WERI-Rb-1 (cell line): ENCODE measurements around the gene GMDS.

ENCODE experiments used
- DNase-seq: peaks from one replicate; pipeline ENCODE4 v3.0.0-alpha.2; 2020
- H3K27ac ChIP-seq: fragments of 250-450 bp; sonication (Bioruptor Pico); 2 replicates; pipeline ENCODE4 v1.5.1; 2020; ENCODE audit warnings: mild to moderate bottlenecking, moderate library complexity
- H3K27me3 ChIP-seq: fragments of 250-450 bp; sonication (Bioruptor Pico); 2 replicates; pipeline ENCODE4 v1.5.1; 2021; ENCODE audit warnings: mild to moderate bottlenecking, low read depth, moderate library complexity; ENCODE audit not compliant: insufficient read depth, severe bottlenecking
- H3K36me3 ChIP-seq: fragments of 250-450 bp; sonication (Bioruptor Pico); 2 replicates; pipeline ENCODE4 v1.5.1; 2020; ENCODE audit warnings: mild to moderate bottlenecking, moderate library complexity
- H3K4me3 ChIP-seq: 2 replicates; pipeline ENCODE4 v1.5.1; 2011; ENCODE audit warnings: low read depth, mild to moderate bottlenecking, control low read depth, low read length
- H3K9me3 ChIP-seq: fragments of 250-450 bp; sonication (Bioruptor Pico); 2 replicates; pipeline ENCODE4 v1.5.1; 2021; ENCODE audit warnings: mild to moderate bottlenecking, moderate library complexity; ENCODE audit not compliant: severe bottlenecking
- TF ChIP-seq, protein P1 (sequence below): IDR thresholded peaks from 2 replicates; pipeline ENCODE4 v1.5.1; 2011; ENCODE audit warnings: low read depth, mild to moderate bottlenecking, control low read depth, inconsistent platforms, low read length

Gene GMDS

DNA sequence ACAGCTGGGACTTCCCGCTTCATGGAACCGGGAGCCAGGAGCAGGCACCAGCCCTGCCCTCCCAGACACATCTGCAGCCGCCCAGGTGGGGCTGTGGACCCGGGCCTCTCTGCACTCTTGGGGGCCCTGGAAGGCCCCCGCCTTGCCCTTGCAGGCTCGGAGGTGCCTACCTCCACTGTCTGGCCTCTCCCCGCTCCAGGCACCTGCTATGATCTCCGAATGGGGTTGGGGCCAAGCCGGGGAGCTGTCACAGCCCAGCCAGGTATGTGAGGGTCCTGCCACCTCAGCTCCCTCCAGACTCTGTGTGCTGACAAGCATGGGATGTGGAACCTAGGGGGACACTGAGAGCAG is 54.0 kb downstream of the GMDS start:
- TF ChIP-seq, protein P1, sequence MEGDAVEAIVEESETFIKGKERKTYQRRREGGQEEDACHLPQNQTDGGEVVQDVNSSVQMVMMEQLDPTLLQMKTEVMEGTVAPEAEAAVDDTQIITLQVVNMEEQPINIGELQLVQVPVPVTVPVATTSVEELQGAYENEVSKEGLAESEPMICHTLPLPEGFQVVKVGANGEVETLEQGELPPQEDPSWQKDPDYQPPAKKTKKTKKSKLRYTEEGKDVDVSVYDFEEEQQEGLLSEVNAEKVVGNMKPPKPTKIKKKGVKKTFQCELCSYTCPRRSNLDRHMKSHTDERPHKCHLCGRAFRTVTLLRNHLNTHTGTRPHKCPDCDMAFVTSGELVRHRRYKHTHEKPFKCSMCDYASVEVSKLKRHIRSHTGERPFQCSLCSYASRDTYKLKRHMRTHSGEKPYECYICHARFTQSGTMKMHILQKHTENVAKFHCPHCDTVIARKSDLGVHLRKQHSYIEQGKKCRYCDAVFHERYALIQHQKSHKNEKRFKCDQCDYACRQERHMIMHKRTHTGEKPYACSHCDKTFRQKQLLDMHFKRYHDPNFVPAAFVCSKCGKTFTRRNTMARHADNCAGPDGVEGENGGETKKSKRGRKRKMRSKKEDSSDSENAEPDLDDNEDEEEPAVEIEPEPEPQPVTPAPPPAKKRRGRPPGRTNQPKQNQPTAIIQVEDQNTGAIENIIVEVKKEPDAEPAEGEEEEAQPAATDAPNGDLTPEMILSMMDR = no peak
- Histone ChIP-seq H3K27me3 (no peaks in the 10 kb centered on the region), H3K36me3 (no peaks in the 10 kb centered on the region), H3K27ac (no peak overlapping the region), H3K9me3 (no peaks in the 10 kb centered on the region), H3K4me3 (no peak overlapping the region)
- no peak for DNase-seq

GRCh38 chr6:2190661-2191389 is 54.6 kb downstream of the GMDS start:
- no peaks in the 10 kb centered on the region for H3K36me3 ChIP-seq
- no peak overlapping the region for H3K4me3 ChIP-seq
- TF ChIP-seq, protein P1 = no peak
- no peak overlapping the region for H3K27ac ChIP-seq
- H3K27me3 ChIP-seq = no peaks in the 10 kb centered on the region
- no peaks in the 10 kb centered on the region for H3K9me3 ChIP-seq
- no peak for DNase-seq

GRCh38 chr6:2188856-2189384 is 56.5 kb downstream of the GMDS start:
- TF ChIP-seq, protein P1 = no peak
- Histone ChIP-seq H3K9me3 (no peaks in the 10 kb centered on the region), H3K27me3 (no peaks in the 10 kb centered on the region), H3K36me3 (no peaks in the 10 kb centered on the region), H3K27ac (no peak overlapping the region), H3K4me3 (no peak overlapping the region)
- no peak for DNase-seq

- Histone ChIP-seq H3K27ac (no peak overlapping the region), H3K9me3 (no peaks in the 10 kb centered on the region), H3K4me3 (no peak overlapping the region), H3K27me3 (no peaks in the 10 kb centered on the region), H3K36me3 (no peaks in the 10 kb centered on the region)
- TF ChIP-seq, protein P1 = no peak
- DNase-seq = no peak
Observed at GRCh38 chr6:2188397-2188796, 57.0 kb downstream of the GMDS start.

DNA sequence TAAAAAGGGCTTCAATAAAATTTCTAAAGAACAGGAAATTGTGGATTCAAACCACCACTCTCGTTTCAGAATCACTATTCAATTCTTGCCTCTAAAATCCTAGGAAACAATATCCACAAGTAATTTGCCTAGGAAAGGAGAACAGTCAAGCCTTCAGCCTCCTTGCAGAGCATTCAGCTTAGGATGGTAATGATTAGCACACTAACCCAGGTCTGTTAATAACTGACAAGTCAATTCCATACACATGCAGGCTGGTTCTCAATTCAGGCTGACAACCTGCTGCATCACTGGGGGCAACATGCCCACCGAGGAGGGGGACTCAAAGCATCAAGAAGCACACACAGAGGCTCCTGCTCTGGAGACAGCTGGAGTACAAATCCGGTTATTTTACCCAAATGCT is 57.6 kb downstream of the GMDS start:
- no peak for DNase-seq
- Histone ChIP-seq H3K9me3 (no peaks in the 10 kb centered on the region), H3K4me3 (no peak overlapping the region), H3K36me3 (no peaks in the 10 kb centered on the region), H3K27me3 (no peaks in the 10 kb centered on the region), H3K27ac (no peak overlapping the region)
- TF ChIP-seq, protein P1 = no peak

DNA sequence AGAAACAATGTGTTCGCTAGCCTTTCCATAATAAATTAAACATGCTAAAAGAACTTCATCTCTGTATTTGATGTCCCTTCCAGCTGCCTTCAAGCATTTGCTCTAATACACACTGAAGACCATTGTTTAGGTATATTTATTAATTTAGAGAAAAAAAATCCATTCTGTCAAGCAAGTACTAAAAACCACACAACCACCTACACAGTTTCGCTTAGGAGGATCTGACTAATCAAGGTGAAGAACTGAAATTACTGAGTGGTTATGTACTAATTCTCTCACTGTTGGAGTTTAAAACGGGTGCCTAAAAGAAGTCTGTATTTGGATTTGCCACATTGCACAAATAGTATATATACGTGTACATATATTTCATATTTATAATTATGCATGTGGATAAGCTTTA is 58.9 kb downstream of the GMDS start:
- TF ChIP-seq, protein P1 = no peak
- H3K27me3 ChIP-seq = no peaks in the 10 kb centered on the region
- no peak for DNase-seq

More for the DNA sequence above, 58.9 kb downstream of the GMDS start:
- H3K9me3 ChIP-seq = no peaks in the 10 kb centered on the region
- H3K4me3 ChIP-seq = no peak overlapping the region
- H3K36me3 ChIP-seq = no peaks in the 10 kb centered on the region
- H3K27ac ChIP-seq = no peak overlapping the region
